Measurements from ENCODE around the gene HSPBAP1. TPM values are rescaled to one million over a fixed set of nuclear protein-coding genes. Genes with fewer than 3 reads are reported as not detected.

The HSPBAP1 gene
- total RNA-seq, 1 experiment from 2014 or later = 8.9 TPM

DNA sequence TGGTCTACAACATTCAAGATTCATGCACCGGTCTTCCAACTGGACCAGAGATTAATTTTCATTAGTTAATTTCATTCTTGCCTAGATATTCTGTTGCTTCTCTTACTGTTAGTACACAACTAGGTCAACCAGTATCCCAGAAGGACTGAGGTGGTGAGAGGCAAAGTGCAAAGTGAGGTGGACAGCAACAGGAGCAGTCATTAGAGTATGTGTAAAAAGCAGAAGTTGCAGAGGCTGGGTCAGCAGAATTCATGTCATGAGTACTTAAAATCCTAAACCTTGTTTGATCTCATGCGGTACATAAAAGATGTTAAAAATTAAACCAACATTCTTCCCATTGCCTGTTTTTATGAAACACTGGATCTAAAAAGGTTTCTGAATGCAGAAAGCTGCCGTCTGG, 66.3 kb downstream of the HSPBAP1 start:
- H3K27ac Mint-ChIP-seq (ENCODE audit: unreplicated experiment) = no peak overlapping the region
- TF ChIP-seq, protein P1, sequence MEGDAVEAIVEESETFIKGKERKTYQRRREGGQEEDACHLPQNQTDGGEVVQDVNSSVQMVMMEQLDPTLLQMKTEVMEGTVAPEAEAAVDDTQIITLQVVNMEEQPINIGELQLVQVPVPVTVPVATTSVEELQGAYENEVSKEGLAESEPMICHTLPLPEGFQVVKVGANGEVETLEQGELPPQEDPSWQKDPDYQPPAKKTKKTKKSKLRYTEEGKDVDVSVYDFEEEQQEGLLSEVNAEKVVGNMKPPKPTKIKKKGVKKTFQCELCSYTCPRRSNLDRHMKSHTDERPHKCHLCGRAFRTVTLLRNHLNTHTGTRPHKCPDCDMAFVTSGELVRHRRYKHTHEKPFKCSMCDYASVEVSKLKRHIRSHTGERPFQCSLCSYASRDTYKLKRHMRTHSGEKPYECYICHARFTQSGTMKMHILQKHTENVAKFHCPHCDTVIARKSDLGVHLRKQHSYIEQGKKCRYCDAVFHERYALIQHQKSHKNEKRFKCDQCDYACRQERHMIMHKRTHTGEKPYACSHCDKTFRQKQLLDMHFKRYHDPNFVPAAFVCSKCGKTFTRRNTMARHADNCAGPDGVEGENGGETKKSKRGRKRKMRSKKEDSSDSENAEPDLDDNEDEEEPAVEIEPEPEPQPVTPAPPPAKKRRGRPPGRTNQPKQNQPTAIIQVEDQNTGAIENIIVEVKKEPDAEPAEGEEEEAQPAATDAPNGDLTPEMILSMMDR (IDR thresholded peaks at IDR 0.05; ENCODE audit: unreplicated experiment) = no peak
- H3K4me3 Mint-ChIP-seq (ENCODE audit: low read depth, unreplicated experiment) = no peak overlapping the region
- DNase-seq = no peak
- H3K36me3 Mint-ChIP-seq (ENCODE audit: insufficient read depth, unreplicated experiment) = peaks cover 21% of the 10 kb centered on the region
- H3K4me1 Mint-ChIP-seq (ENCODE audit: low read depth, unreplicated experiment) = no peaks in the 10 kb centered on the region
- intact Hi-C loops (cut with micrococcal nuclease; ENCODE audit: unreplicated experiment) = no loop called here
- CTCF ChIA-PET = no interaction called here
- no TSS peak for BruUV-seq (replicated peaks)
- peaks cover 3% of the 10 kb centered on the region for H3K9me3 Mint-ChIP-seq (ENCODE audit: low read depth, unreplicated experiment)
- no peaks in the 10 kb centered on the region for H3K27me3 Mint-ChIP-seq (ENCODE audit: unreplicated experiment)

DNA sequence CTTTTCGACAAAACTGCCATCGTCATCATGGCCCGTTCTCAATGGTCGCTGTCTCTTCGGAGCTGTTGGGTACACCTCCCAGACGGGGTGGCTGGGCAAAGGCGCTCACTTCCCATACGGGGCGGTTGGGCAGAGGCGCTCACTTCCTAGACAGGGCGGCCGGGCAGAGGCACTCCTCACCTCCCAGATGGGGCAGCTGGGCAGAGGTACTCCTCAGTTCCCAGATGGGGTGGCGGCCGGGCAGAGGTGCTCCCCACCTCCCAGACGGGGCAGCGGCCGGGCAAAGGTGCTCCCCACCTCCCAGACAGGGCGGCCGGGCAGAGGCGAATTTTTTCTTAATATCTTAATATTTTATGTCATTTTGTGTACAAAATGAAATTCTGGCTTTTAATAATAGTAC, 68.5 kb downstream of the HSPBAP1 start:
- no TSS peak for BruUV-seq (replicated peaks)
- DNase-seq = no peak
- Mint-ChIP-seq H3K9me3 (ENCODE audit: low read depth, unreplicated experiment) (no peaks in the 10 kb centered on the region), H3K27ac (ENCODE audit: unreplicated experiment) (no peak overlapping the region), H3K4me1 (ENCODE audit: low read depth, unreplicated experiment) (no peaks in the 10 kb centered on the region), H3K36me3 (ENCODE audit: insufficient read depth, unreplicated experiment) (peaks cover 18% of the 10 kb centered on the region), H3K27me3 (ENCODE audit: unreplicated experiment) (no peaks in the 10 kb centered on the region), H3K4me3 (ENCODE audit: low read depth, unreplicated experiment) (no peak overlapping the region)
- intact Hi-C loops (cut with micrococcal nuclease; ENCODE audit: unreplicated experiment) = no loop called here
- TF ChIP-seq, protein P1 (IDR thresholded peaks at IDR 0.05; ENCODE audit: unreplicated experiment) = no peak
- CTCF ChIA-PET = no interaction called here

DNA sequence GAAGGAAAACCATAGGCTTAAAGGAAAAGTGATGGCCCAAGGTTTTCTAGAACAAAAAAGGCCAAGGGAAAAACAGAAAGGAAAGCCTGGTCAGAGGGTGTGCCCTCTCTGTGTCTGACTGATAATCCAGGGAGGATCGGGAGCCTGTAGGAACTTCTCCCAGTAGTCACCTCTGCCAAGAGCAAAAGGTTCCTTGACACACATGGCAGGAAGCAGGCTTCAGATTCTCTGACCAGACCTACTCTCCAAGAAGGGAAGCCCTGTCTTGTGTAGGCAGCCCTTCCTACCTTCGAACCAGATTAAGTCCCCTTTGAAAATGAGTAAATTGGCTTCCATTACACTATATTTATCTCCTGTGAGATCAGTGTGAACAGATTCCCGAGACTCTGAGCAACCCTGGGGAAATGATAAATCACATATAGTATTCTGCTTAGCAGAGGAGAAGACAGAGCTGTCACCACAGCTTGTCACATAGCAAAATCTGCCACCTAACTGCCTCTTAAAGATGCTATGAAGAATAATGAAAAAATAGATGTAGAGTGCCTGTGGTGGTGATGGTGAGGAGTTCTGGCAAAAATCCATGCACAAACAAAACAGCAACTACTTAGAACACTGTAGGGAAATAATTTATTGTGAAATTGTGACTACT, 74.2 kb downstream of the HSPBAP1 start:
- intact Hi-C loops (cut with micrococcal nuclease; ENCODE audit: unreplicated experiment) = no loop called here
- Mint-ChIP-seq H3K4me1 (ENCODE audit: low read depth, unreplicated experiment) (no peaks in the 10 kb centered on the region), H3K27ac (ENCODE audit: unreplicated experiment) (no peak overlapping the region), H3K36me3 (ENCODE audit: insufficient read depth, unreplicated experiment) (peaks cover 18% of the 10 kb centered on the region), H3K27me3 (ENCODE audit: unreplicated experiment) (no peaks in the 10 kb centered on the region), H3K4me3 (ENCODE audit: low read depth, unreplicated experiment) (no peak overlapping the region), H3K9me3 (ENCODE audit: low read depth, unreplicated experiment) (no peaks in the 10 kb centered on the region)
- CTCF ChIA-PET = no interaction called here
- no peak for DNase-seq
- TF ChIP-seq, protein P1 (IDR thresholded peaks at IDR 0.05; ENCODE audit: unreplicated experiment) = no peak
- BruUV-seq (replicated peaks) = no TSS peak

GRCh38 chr3:122716667-122717066, 77.0 kb downstream of the HSPBAP1 start:
- peaks cover 22% of the 10 kb centered on the region for H3K36me3 Mint-ChIP-seq (ENCODE audit: insufficient read depth, unreplicated experiment)
- intact Hi-C loops (cut with micrococcal nuclease; ENCODE audit: unreplicated experiment) = no loop called here
- no peak for DNase-seq
- no peaks in the 10 kb centered on the region for H3K27me3 Mint-ChIP-seq (ENCODE audit: unreplicated experiment)
- BruUV-seq (replicated peaks) = no TSS peak
- no peak overlapping the region for H3K27ac Mint-ChIP-seq (ENCODE audit: unreplicated experiment)
- H3K9me3 Mint-ChIP-seq (ENCODE audit: low read depth, unreplicated experiment) = no peaks in the 10 kb centered on the region
- CTCF ChIA-PET = no interaction called here
- TF ChIP-seq, protein P1 (IDR thresholded peaks at IDR 0.05; ENCODE audit: unreplicated experiment) = no peak
- no peaks in the 10 kb centered on the region for H3K4me1 Mint-ChIP-seq (ENCODE audit: low read depth, unreplicated experiment)
- H3K4me3 Mint-ChIP-seq (ENCODE audit: low read depth, unreplicated experiment) = no peak overlapping the region

Data from Calu3 (cell line).